Smooth muscle cell (in vitro differentiated cells): Measurements from ENCODE around the gene NXN. TPM values are rescaled to one million over a fixed set of nuclear protein-coding genes. Genes with fewer than 3 reads are reported as not detected.

Experiments
- DNase-seq: peaks from one replicate; lab custom pipeline; 2025; ENCODE audit not compliant: unreplicated experiment; lab: John Stamatoyannopoulos, UW
- H2AFZ ChIP-seq: fragments of 200-600 bp; sonication (generic); 2 replicates; pipeline ENCODE4 v1.6.0; 2016; ENCODE audit warnings: antibody characterized with exemption, low read depth, mild to moderate bottlenecking
- H3F3A ChIP-seq: fragments of 200-600 bp; sonication (generic); 2 replicates; pipeline ENCODE4 v1.6.0; 2017; ENCODE audit warnings: antibody characterized with exemption, low read depth
- H3K27ac ChIP-seq: fragments of 200-600 bp; sonication (generic); 2 replicates; pipeline ENCODE4 v1.5.1; 2016; ENCODE audit warnings: low read depth, mild to moderate bottlenecking
- H3K27me3 ChIP-seq: fragments of 200-600 bp; sonication (generic); 2 replicates; pipeline ENCODE4 v1.6.1; 2016; ENCODE audit warnings: low read depth, mild to moderate bottlenecking
- H3K36me3 ChIP-seq: fragments of 200-600 bp; sonication (generic); 2 replicates; pipeline ENCODE4 v1.5.1; 2016; ENCODE audit warnings: low read depth
- H3K4me1 ChIP-seq: fragments of 200-600 bp; sonication (generic); 2 replicates; pipeline ENCODE4 v1.5.1; 2016; ENCODE audit warnings: low read depth
- H3K4me2 ChIP-seq: fragments of 200-600 bp; sonication (generic); 2 replicates; pipeline ENCODE4 v1.6.0; 2016; ENCODE audit warnings: mild to moderate bottlenecking
- H3K4me3 ChIP-seq: fragments of 200-600 bp; sonication (generic); 2 replicates; pipeline ENCODE4 v1.5.1; 2016; ENCODE audit warnings: mild to moderate bottlenecking
- H3K79me2 ChIP-seq: fragments of 200-600 bp; sonication (generic); 2 replicates; pipeline ENCODE4 v1.6.0; 2016; ENCODE audit warnings: low read depth, mild to moderate bottlenecking
- H3K9ac ChIP-seq: fragments of 200-600 bp; sonication (generic); 2 replicates; pipeline ENCODE4 v1.6.0; 2016; ENCODE audit warnings: low read depth
- H3K9me3 ChIP-seq: fragments of 200-600 bp; sonication (generic); replicated peaks from 2 replicates; pipeline ENCODE4 v1.5.1; 2016; ENCODE audit warnings: low read depth
- H4K20me1 ChIP-seq: fragments of 200-600 bp; sonication (generic); 2 replicates; pipeline ENCODE4 v1.6.0; 2016; ENCODE audit warnings: low read depth
- CTCF ChIP-seq: fragments of 200-600 bp; sonication (generic); IDR thresholded peaks from 2 replicates; pipeline ENCODE4 v1.5.1; 2017; ENCODE audit warnings: borderline replicate concordance, mild to moderate bottlenecking, antibody characterized with exemption; ENCODE audit not compliant: insufficient read depth, poor library complexity, severe bottlenecking
- WGBS: methylation state at CpG from one replicate; pipeline ENCODE4 v1.1.7; 2016; ENCODE audit warnings: low lambda C conversion rate; 5-methylcytosine and 5-hydroxymethylcytosine counted together
- polyA plus RNA-seq: library from polyadenylated mRNA; unstranded; fragments of >200 nt; fragmentation: Nextera tagmentation; extraction: Ambion mirVana; gene quantifications from 2 replicates; pipeline ENCODE4 v1.2.1, GENCODE V29; 2016
- total RNA-seq: library from RNA; depleted of rRNA; stranded (reverse); fragments of >200 nt; gene quantifications from 2 replicates; pipeline ENCODE4 v1.2.3, GENCODE V29; 2014

Gene NXN
- total and polyA plus RNA-seq, 2 experiments from 2014 or later, result 58.3 to 78.6 TPM

- H3K27ac ChIP-seq, result no peak overlapping the region
Measured at GRCh38 chr17:1012823-1013728, 33.5 kb upstream of the NXN start.

GRCh38 chr17:1011760-1012735 is 32.5 kb upstream of the NXN start:
- Histone ChIP-seq H3F3A (no peaks in the 10 kb centered on the region), H3K79me2 (no peaks in the 10 kb centered on the region), H3K9me3 (no peaks in the 10 kb centered on the region), H3K4me1 (no peaks in the 10 kb centered on the region), H3K4me2 (no peak overlapping the region), H2AFZ (no peak overlapping the region), H3K4me3 (no peak overlapping the region), H3K36me3 (no peaks in the 10 kb centered on the region), H3K9ac (no peak overlapping the region), H4K20me1 (peaks cover 10% of the 10 kb centered on the region), H3K27me3 (no peaks in the 10 kb centered on the region), H3K27ac (no peak overlapping the region)
- DNase-seq, result no peak
- TF ChIP-seq CTCF, result no peak
- 95% methylated on average over 51 of the region's 57 CpGs for WGBS

More at GRCh38 chr17:1012823-1013728, 33.5 kb upstream of the NXN start:
- no peaks in the 10 kb centered on the region for H3K9me3 ChIP-seq
- 93% methylated on average over 30 of the region's 30 CpGs for WGBS
- no peaks in the 10 kb centered on the region for H3K79me2 ChIP-seq
- no peak overlapping the region for H3K4me2 ChIP-seq
- no peaks in the 10 kb centered on the region for H3K27me3 ChIP-seq
- H3F3A ChIP-seq, result no peaks in the 10 kb centered on the region
- no peak overlapping the region for H2AFZ ChIP-seq
- no peaks in the 10 kb centered on the region for H3K36me3 ChIP-seq
- H3K4me1 ChIP-seq, result no peaks in the 10 kb centered on the region
- H4K20me1 ChIP-seq, result peaks cover 10% of the 10 kb centered on the region
- no peak overlapping the region for H3K4me3 ChIP-seq
- no peak overlapping the region for H3K9ac ChIP-seq
- DNase-seq, result no peak
- TF ChIP-seq CTCF, result no peak

- Histone ChIP-seq H3K9ac (no peak overlapping the region), H3K27ac (no peak overlapping the region), H3K4me1 (no peaks in the 10 kb centered on the region), H3K4me3 (no peak overlapping the region), H2AFZ (no peak overlapping the region), H3K79me2 (no peaks in the 10 kb centered on the region), H3F3A (no peaks in the 10 kb centered on the region), H3K36me3 (no peaks in the 10 kb centered on the region), H3K27me3 (no peaks in the 10 kb centered on the region), H3K4me2 (no peak overlapping the region), H4K20me1 (peaks cover 6% of the 10 kb centered on the region), H3K9me3 (no peaks in the 10 kb centered on the region)
- DNase-seq, result no peak
- 85% methylated on average over 10 of the region's 10 CpGs for WGBS
- no peak for TF ChIP-seq CTCF
Measured at GRCh38 chr17:1011138-1011537, 31.6 kb upstream of the NXN start.
